Ammon's horn (tissue), 1 donor: Measurements from ENCODE around the gene DMP1.

Source experiments
- DNase-seq: peaks from one replicate; pipeline ENCODE4 v3.0.0-alpha.2; 2016; ENCODE audit warnings: low spot score

The DMP1 gene

GRCh38 chr4:87649980-87650379 is at the start of gene DMP1:
Gene DMP1 (plus strand): TSS chr4:87650280. CDS start chr4:87656493, 6,213 bp downstream.
- DNase-seq: no peak

GRCh38 chr4:87601361-87601760 is 48.7 kb upstream of the DMP1 start:
- no peak for DNase-seq

- no peak for DNase-seq
Observed at GRCh38 chr4:87608229-87608628, 41.9 kb upstream of the DMP1 start, which contains the start of gene DSPP. Gene DSPP (plus strand): TSS chr4:87608529. CDS start chr4:87610909, 2,380 bp downstream.

- no peak for DNase-seq
Observed at GRCh38 chr4:87614292-87614890, 35.7 kb upstream of the DMP1 start.

- DNase-seq: no peak
Observed at GRCh38 chr4:87616268-87616667, 33.8 kb upstream of the DMP1 start.

GRCh38 chr4:87620086-87620485 is 30.0 kb upstream of the DMP1 start:
- DNase-seq: no peak

GRCh38 chr4:87620491-87620890 is 29.6 kb upstream of the DMP1 start:
- peak; percentile 34 for DNase-seq

- DNase-seq: peak; percentile 10
Observed at GRCh38 chr4:87622303-87622702, 27.8 kb upstream of the DMP1 start.

GRCh38 chr4:87624698-87625097 is 25.4 kb upstream of the DMP1 start:
- peak; percentile 10 for DNase-seq

GRCh38 chr4:87631668-87632067 is 18.4 kb upstream of the DMP1 start:
- DNase-seq: no peak

GRCh38 chr4:87632469-87632868 is 17.6 kb upstream of the DMP1 start:
- no peak for DNase-seq

GRCh38 chr4:87633243-87633642 is 16.8 kb upstream of the DMP1 start:
- no peak for DNase-seq

- DNase-seq: no peak
Observed at GRCh38 chr4:87644286-87644685, 5.8 kb upstream of the DMP1 start.

GRCh38 chr4:87650938-87651337 is 858 bp downstream of the DMP1 start:
- DNase-seq: no peak

- no peak for DNase-seq
Observed at GRCh38 chr4:87651941-87652340, 1.9 kb downstream of the DMP1 start.

- DNase-seq: no peak
Observed at GRCh38 chr4:87654487-87655044, 4.5 kb downstream of the DMP1 start.

GRCh38 chr4:87657525-87657924 is 7.4 kb downstream of the DMP1 start:
- no peak for DNase-seq

GRCh38 chr4:87659247-87659931 is 9.3 kb downstream of the DMP1 start:
- no peak for DNase-seq

GRCh38 chr4:87662871-87663270 is 12.8 kb downstream of the DMP1 start:
- DNase-seq: no peak

- DNase-seq: no peak
Observed at GRCh38 chr4:87669373-87669772, 19.3 kb downstream of the DMP1 start.

- peak; percentile 14 for DNase-seq
Observed at GRCh38 chr4:87677731-87678130, 27.7 kb downstream of the DMP1 start.

- peak; percentile 91 for DNase-seq
Observed at GRCh38 chr4:87679449-87680169, 29.5 kb downstream of the DMP1 start.

- DNase-seq: no peak
Observed at GRCh38 chr4:87680271-87680670, 30.2 kb downstream of the DMP1 start.
